Kidney epithelial cell (primary cell): ENCODE data around the gene OSBP2. TPM values are rescaled to one million over a fixed set of nuclear protein-coding genes. Genes with fewer than 3 reads are reported as not detected.

Source experiments
- DNase-seq: peaks from one replicate; pipeline ENCODE4 v3.0.0-alpha.2; 2010; ENCODE audit warnings: low read depth
- H3K27me3 ChIP-seq: 2 replicates; pipeline ENCODE4 v1.6.0; 2011; ENCODE audit warnings: low read length; ENCODE audit not compliant: control insufficient read depth, insufficient read depth
- H3K36me3 ChIP-seq: 2 replicates; pipeline ENCODE4 v1.5.1; 2011; ENCODE audit warnings: low read length; ENCODE audit not compliant: control insufficient read depth, insufficient read depth
- H3K4me3 ChIP-seq: 2 replicates; pipeline ENCODE4 v1.5.1; 2011; ENCODE audit warnings: low read depth, mild to moderate bottlenecking, control low read depth, low read length
- total RNA-seq: library from RNA; depleted of rRNA; stranded (reverse); fragments of >200 nt; gene quantifications from 2 replicates; pipeline ENCODE4 v1.2.3, GENCODE V29; 2015
- TF ChIP-seq, protein P1 (sequence below): IDR thresholded peaks from 2 replicates; pipeline ENCODE4 v1.5.1; 2011; ENCODE audit warnings: mild to moderate bottlenecking, moderate library complexity, low read length, control low read depth, inconsistent platforms; ENCODE audit not compliant: insufficient read depth, poor library complexity, severe bottlenecking

The OSBP2 gene
- total RNA-seq, 1 donor from 2014 or later = 5.0 TPM

- TF ChIP-seq, protein P1, sequence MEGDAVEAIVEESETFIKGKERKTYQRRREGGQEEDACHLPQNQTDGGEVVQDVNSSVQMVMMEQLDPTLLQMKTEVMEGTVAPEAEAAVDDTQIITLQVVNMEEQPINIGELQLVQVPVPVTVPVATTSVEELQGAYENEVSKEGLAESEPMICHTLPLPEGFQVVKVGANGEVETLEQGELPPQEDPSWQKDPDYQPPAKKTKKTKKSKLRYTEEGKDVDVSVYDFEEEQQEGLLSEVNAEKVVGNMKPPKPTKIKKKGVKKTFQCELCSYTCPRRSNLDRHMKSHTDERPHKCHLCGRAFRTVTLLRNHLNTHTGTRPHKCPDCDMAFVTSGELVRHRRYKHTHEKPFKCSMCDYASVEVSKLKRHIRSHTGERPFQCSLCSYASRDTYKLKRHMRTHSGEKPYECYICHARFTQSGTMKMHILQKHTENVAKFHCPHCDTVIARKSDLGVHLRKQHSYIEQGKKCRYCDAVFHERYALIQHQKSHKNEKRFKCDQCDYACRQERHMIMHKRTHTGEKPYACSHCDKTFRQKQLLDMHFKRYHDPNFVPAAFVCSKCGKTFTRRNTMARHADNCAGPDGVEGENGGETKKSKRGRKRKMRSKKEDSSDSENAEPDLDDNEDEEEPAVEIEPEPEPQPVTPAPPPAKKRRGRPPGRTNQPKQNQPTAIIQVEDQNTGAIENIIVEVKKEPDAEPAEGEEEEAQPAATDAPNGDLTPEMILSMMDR = no peak
- no peaks in the 10 kb centered on the region for H3K36me3 ChIP-seq
- DNase-seq = no peak
Measured at GRCh38 chr22:30755759-30756124, 61.1 kb downstream of the OSBP2 start.

GRCh38 chr22:30763815-30764673 is 69.4 kb downstream of the OSBP2 start:
- TF ChIP-seq, protein P1 = peak; percentile 73
- Histone ChIP-seq H3K27me3 (no peaks in the 10 kb centered on the region), H3K36me3 (no peaks in the 10 kb centered on the region), H3K4me3 (no peak overlapping the region)
- DNase-seq = peak; percentile 69

More at GRCh38 chr22:30755759-30756124, 61.1 kb downstream of the OSBP2 start:
- Histone ChIP-seq H3K4me3 (no peak overlapping the region), H3K27me3 (no peaks in the 10 kb centered on the region)

- Histone ChIP-seq H3K27me3 (no peaks in the 10 kb centered on the region), H3K4me3 (no peak overlapping the region), H3K36me3 (no peaks in the 10 kb centered on the region)
- TF ChIP-seq, protein P1 = no peak
- DNase-seq = no peak
Measured at GRCh38 chr22:30767661-30768060, 73.0 kb downstream of the OSBP2 start.

GRCh38 chr22:30770716-30771115 is 76.0 kb downstream of the OSBP2 start:
- Histone ChIP-seq H3K36me3 (no peaks in the 10 kb centered on the region), H3K4me3 (no peak overlapping the region), H3K27me3 (no peaks in the 10 kb centered on the region)
- TF ChIP-seq, protein P1 = no peak
- DNase-seq = no peak

DNA sequence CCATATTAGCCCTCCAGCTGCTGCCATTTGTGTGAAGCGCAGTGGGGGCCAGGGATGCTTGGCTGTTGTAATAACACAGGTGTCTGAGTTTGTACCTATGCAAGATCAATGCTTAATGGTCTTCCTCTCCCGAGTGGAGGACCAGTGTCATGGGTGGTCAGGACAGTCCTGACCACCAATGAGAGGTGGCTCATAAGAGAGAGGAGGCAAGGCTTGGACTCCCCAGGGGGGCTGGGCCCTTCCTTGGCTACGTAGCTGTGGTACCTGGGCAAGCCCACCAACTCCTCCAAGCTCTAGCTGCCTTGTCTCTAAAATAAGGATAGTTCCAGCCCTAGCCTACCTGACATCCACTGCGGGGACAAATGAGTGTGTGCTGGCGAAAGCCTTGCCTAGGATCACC is 79.2 kb downstream of the OSBP2 start:
- no peaks in the 10 kb centered on the region for H3K36me3 ChIP-seq
- no peaks in the 10 kb centered on the region for H3K27me3 ChIP-seq
- no peak overlapping the region for H3K4me3 ChIP-seq
- TF ChIP-seq, protein P1 = no peak
- no peak for DNase-seq

GRCh38 chr22:30774566-30774965 is 79.9 kb downstream of the OSBP2 start:
- no peaks in the 10 kb centered on the region for H3K27me3 ChIP-seq
- TF ChIP-seq, protein P1 = no peak
- no peak overlapping the region for H3K4me3 ChIP-seq
- H3K36me3 ChIP-seq = no peaks in the 10 kb centered on the region
- no peak for DNase-seq
